SK-N-MC (cell line): Measurements from ENCODE around the gene OR2AT4.

ENCODE experiments used
- EZH2 ChIP-seq: fragments of 200-600 bp; sonication (generic); IDR thresholded peaks from one replicate; pipeline ENCODE4 v1.6.1; 2017; ENCODE audit warnings: antibody characterized with exemption
- POLR2AphosphoS5 ChIP-seq: IDR thresholded peaks from 2 replicates; pipeline ENCODE4 v1.6.1; 2012; ENCODE audit warnings: mild to moderate bottlenecking, low read depth, low read length, borderline replicate concordance

DNA sequence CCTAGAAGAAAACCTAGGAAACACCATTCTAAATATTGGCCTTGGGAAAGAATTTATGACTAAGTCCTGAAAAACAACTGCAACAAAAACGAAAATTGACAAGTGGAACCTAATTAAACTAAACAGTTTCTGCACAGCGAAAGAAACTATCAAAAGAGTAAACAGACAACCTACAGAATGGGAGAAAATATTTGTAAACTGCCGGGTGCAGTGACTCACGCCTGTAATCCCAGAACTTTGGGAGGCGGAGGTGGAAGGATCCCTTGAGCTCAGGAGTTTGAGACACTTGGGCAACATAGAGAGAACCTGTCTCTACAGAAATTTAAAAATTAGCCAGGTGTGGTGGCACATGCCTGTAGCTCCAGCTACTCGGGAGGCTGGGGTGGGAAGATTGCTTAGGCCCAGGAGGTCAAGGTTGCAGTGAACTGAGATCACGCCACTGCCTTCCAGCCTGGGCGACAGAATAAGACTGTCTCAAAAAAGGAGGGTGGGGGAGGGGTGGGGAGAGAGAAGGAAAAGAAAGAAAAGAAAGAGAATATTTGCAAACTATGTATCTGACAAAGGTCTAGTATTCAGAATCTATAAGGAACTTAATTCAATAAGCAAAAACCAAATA, 14.0 kb downstream of the OR2AT4 start:
- TF ChIP-seq POLR2AphosphoS5: no peak
- no peak for TF ChIP-seq EZH2
